Measurements from ENCODE around the gene KIZ.

KIZ gene

GRCh38 chr20:21125849-21126580, at the start of gene KIZ:
Gene KIZ (plus strand): TSS chr20:21126082. CDS start chr20:21126116, 34 bp downstream.
- Histone ChIP-seq H3K27me3 (ENCODE audit: control insufficient read depth, insufficient read depth, low read length) (no peaks in the 10 kb centered on the region), H3K4me1 (ENCODE audit: control insufficient read depth, insufficient read depth, low read length) (peaks cover 30% of the 10 kb centered on the region), H3K9ac (ENCODE audit: low read depth, low read length) (peak within 1 kb of the TSS; percentile 52), H3K27ac (ENCODE audit: low read depth, low read length) (peak within 1 kb of the TSS; percentile 86), H3K9me3 (ENCODE audit: control insufficient read depth, insufficient read depth, low read length) (no peaks in the 10 kb centered on the region), H3K4me3 (ENCODE audit: low read depth, low read length) (peak within 1 kb of the TSS; percentile 81), H3K36me3 (ENCODE audit: control insufficient read depth, insufficient read depth, low read length) (no peaks in the 10 kb centered on the region)

GRCh38 chr20:21077809-21078345, 48.0 kb upstream of the KIZ start:
- Histone ChIP-seq H3K9ac (ENCODE audit: low read depth, low read length) (no peak overlapping the region), H3K4me1 (ENCODE audit: control insufficient read depth, insufficient read depth, low read length) (no peaks in the 10 kb centered on the region), H3K4me3 (ENCODE audit: low read depth, low read length) (no peak overlapping the region), H3K27me3 (ENCODE audit: control insufficient read depth, insufficient read depth, low read length) (no peaks in the 10 kb centered on the region), H3K36me3 (ENCODE audit: control insufficient read depth, insufficient read depth, low read length) (no peaks in the 10 kb centered on the region), H3K9me3 (ENCODE audit: control insufficient read depth, insufficient read depth, low read length) (no peaks in the 10 kb centered on the region), H3K27ac (ENCODE audit: low read depth, low read length) (no peak overlapping the region)

DNA sequence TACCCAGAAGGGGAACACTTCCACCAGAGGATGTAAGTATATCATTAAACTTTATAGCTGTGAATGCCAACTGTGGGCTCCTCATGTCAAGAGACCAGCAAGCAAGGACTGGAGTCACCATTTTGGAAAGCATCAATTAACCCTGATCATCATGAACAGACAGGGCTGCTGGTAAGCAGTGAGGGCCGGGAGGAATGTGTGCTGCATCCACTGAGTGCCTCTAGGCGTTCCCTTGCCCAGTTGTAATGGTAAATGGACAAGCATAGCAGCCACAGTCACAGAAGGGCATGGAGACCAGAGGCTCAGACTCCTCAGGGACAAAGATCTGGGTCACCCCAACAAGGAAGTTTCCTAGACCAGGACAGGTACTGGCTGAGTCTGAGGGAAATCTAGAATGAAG, 43.3 kb upstream of the KIZ start:
- no peak overlapping the region for H3K4me3 ChIP-seq (ENCODE audit: low read depth, low read length)
- H3K9ac ChIP-seq (ENCODE audit: low read depth, low read length), result no peak overlapping the region
- no peaks in the 10 kb centered on the region for H3K9me3 ChIP-seq (ENCODE audit: control insufficient read depth, insufficient read depth, low read length)
- H3K27ac ChIP-seq (ENCODE audit: low read depth, low read length), result no peak overlapping the region
- no peaks in the 10 kb centered on the region for H3K27me3 ChIP-seq (ENCODE audit: control insufficient read depth, insufficient read depth, low read length)
- H3K36me3 ChIP-seq (ENCODE audit: control insufficient read depth, insufficient read depth, low read length), result no peaks in the 10 kb centered on the region
- H3K4me1 ChIP-seq (ENCODE audit: control insufficient read depth, insufficient read depth, low read length), result 0 out of 2 replicates have a peak, but pooled peaks cover under 1% of the 10 kb centered on the region

- no peaks in the 10 kb centered on the region for H3K9me3 ChIP-seq (ENCODE audit: control insufficient read depth, insufficient read depth, low read length)
These were observed 42.0 kb upstream of the KIZ start for GRCh38 chr20:21083825-21084325.

GRCh38 chr20:21087862-21088540, 37.9 kb upstream of the KIZ start:
- Histone ChIP-seq H3K36me3 (ENCODE audit: control insufficient read depth, insufficient read depth, low read length) (no peaks in the 10 kb centered on the region), H3K4me1 (ENCODE audit: control insufficient read depth, insufficient read depth, low read length) (peaks cover 44% of the 10 kb centered on the region), H3K27me3 (ENCODE audit: control insufficient read depth, insufficient read depth, low read length) (no peaks in the 10 kb centered on the region), H3K9me3 (ENCODE audit: control insufficient read depth, insufficient read depth, low read length) (no peaks in the 10 kb centered on the region), H3K9ac (ENCODE audit: low read depth, low read length) (no peak overlapping the region), H3K27ac (ENCODE audit: low read depth, low read length) (no peak overlapping the region), H3K4me3 (ENCODE audit: low read depth, low read length) (no peak overlapping the region)

More at GRCh38 chr20:21083825-21084325, 42.0 kb upstream of the KIZ start:
- H3K27ac ChIP-seq (ENCODE audit: low read depth, low read length), result no peak overlapping the region
- H3K4me1 ChIP-seq (ENCODE audit: control insufficient read depth, insufficient read depth, low read length), result peaks cover 12% of the 10 kb centered on the region
- H3K36me3 ChIP-seq (ENCODE audit: control insufficient read depth, insufficient read depth, low read length), result no peaks in the 10 kb centered on the region
- no peak overlapping the region for H3K9ac ChIP-seq (ENCODE audit: low read depth, low read length)
- H3K27me3 ChIP-seq (ENCODE audit: control insufficient read depth, insufficient read depth, low read length), result no peaks in the 10 kb centered on the region
- no peak overlapping the region for H3K4me3 ChIP-seq (ENCODE audit: low read depth, low read length)

DNA sequence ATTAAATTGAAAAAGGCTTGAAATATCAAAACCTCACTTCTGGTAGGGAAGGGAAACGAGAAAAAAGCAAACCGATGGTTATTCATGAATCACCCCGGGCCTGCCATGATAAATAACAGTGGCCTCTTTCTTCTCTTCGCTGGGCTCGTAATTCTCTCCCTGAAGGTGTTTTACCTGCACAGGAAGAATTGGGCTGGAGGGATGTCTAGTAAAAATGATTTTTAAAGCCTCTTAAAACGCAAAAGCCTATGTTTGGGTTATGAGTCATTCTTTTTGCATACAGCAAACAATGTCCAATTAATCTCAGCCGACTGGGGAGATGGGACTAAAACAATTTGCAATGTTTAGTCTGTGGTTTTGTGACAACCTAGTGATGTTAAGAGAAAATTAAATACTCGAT, 36.5 kb upstream of the KIZ start:
- Histone ChIP-seq H3K9ac (ENCODE audit: low read depth, low read length) (no peak overlapping the region; the same call in 1 of the 2 replicates), H3K4me3 (ENCODE audit: low read depth, low read length) (peak overlapping the region; percentile 45; the same call in 1 of the 2 replicates), H3K27me3 (ENCODE audit: control insufficient read depth, insufficient read depth, low read length) (peaks cover 6% of the 10 kb centered on the region; the same call in 1 of the 2 replicates), H3K4me1 (ENCODE audit: control insufficient read depth, insufficient read depth, low read length) (peaks cover 44% of the 10 kb centered on the region), H3K27ac (ENCODE audit: low read depth, low read length) (no peak overlapping the region), H3K36me3 (ENCODE audit: control insufficient read depth, insufficient read depth, low read length) (no peaks in the 10 kb centered on the region), H3K9me3 (ENCODE audit: control insufficient read depth, insufficient read depth, low read length) (no peaks in the 10 kb centered on the region)

GRCh38 chr20:21090111-21090618, 35.7 kb upstream of the KIZ start:
- Histone ChIP-seq H3K9ac (ENCODE audit: low read depth, low read length) (no peak overlapping the region; the same call in 1 of the 2 replicates), H3K9me3 (ENCODE audit: control insufficient read depth, insufficient read depth, low read length) (no peaks in the 10 kb centered on the region), H3K27me3 (ENCODE audit: control insufficient read depth, insufficient read depth, low read length) (peaks cover 7% of the 10 kb centered on the region; the same call in 1 of the 2 replicates), H3K27ac (ENCODE audit: low read depth, low read length) (peak overlapping the region; percentile 16), H3K4me3 (ENCODE audit: low read depth, low read length) (peak overlapping the region; percentile 45), H3K36me3 (ENCODE audit: control insufficient read depth, insufficient read depth, low read length) (no peaks in the 10 kb centered on the region), H3K4me1 (ENCODE audit: control insufficient read depth, insufficient read depth, low read length) (peaks cover 44% of the 10 kb centered on the region)

DNA sequence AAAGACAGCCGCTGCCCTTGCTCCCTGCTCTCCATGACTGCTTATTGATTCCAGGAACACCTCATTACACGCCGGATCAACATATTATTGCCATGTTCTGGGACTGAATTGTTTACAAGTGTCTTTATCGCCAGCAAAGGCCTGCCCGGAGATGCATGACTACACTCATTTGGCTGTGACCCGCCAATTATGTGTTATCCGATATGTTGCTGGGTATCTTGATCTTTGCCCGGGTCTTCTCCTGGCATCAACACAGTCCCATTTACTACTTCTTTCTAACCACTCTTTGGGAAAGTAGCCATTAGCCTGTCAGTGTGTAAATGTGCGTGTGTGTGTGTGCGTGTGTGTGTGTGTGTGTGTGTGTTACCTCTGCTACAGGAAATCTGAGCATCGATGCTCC, 35.2 kb upstream of the KIZ start:
- Histone ChIP-seq H3K27me3 (ENCODE audit: control insufficient read depth, insufficient read depth, low read length) (peaks cover 7% of the 10 kb centered on the region; the same call in 1 of the 2 replicates), H3K27ac (ENCODE audit: low read depth, low read length) (no peak overlapping the region), H3K9me3 (ENCODE audit: control insufficient read depth, insufficient read depth, low read length) (no peaks in the 10 kb centered on the region), H3K4me1 (ENCODE audit: control insufficient read depth, insufficient read depth, low read length) (peaks cover 44% of the 10 kb centered on the region), H3K9ac (ENCODE audit: low read depth, low read length) (no peak overlapping the region; the same call in 1 of the 2 replicates), H3K4me3 (ENCODE audit: low read depth, low read length) (peak overlapping the region; percentile 45), H3K36me3 (ENCODE audit: control insufficient read depth, insufficient read depth, low read length) (no peaks in the 10 kb centered on the region)

DNA sequence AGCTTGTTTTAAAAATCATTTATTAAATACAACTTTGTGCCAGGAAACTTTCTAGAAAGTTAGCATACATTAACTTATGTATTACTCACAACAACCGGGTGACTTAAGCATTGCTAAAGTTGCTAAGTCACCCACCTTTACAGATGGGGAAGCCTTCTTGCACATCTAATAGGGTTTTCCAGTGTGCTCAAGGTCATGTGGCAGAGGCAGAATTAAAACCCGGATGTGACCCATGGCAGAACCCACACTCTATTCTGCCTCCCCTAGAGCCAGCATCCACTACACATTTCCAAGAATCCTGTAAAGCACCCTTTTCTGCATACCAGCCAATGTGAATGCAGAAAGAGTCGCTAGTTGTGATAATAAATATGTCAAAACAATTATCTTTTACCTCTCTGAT, 33.1 kb upstream of the KIZ start:
- H3K36me3 ChIP-seq (ENCODE audit: control insufficient read depth, insufficient read depth, low read length), result no peaks in the 10 kb centered on the region
- no peaks in the 10 kb centered on the region for H3K9me3 ChIP-seq (ENCODE audit: control insufficient read depth, insufficient read depth, low read length)
- H3K4me3 ChIP-seq (ENCODE audit: low read depth, low read length), result no peak overlapping the region
- H3K4me1 ChIP-seq (ENCODE audit: control insufficient read depth, insufficient read depth, low read length), result peaks cover 44% of the 10 kb centered on the region
- H3K27me3 ChIP-seq (ENCODE audit: control insufficient read depth, insufficient read depth, low read length), result peaks cover 21% of the 10 kb centered on the region
- H3K27ac ChIP-seq (ENCODE audit: low read depth, low read length), result no peak overlapping the region
- no peak overlapping the region for H3K9ac ChIP-seq (ENCODE audit: low read depth, low read length)

- H3K4me3 ChIP-seq (ENCODE audit: low read depth, low read length), result no peak overlapping the region
- H3K27me3 ChIP-seq (ENCODE audit: control insufficient read depth, insufficient read depth, low read length), result peaks cover 57% of the 10 kb centered on the region
- no peaks in the 10 kb centered on the region for H3K9me3 ChIP-seq (ENCODE audit: control insufficient read depth, insufficient read depth, low read length)
- H3K36me3 ChIP-seq (ENCODE audit: control insufficient read depth, insufficient read depth, low read length), result no peaks in the 10 kb centered on the region
- no peak overlapping the region for H3K27ac ChIP-seq (ENCODE audit: low read depth, low read length)
- peaks cover 28% of the 10 kb centered on the region for H3K4me1 ChIP-seq (ENCODE audit: control insufficient read depth, insufficient read depth, low read length)
- no peak overlapping the region for H3K9ac ChIP-seq (ENCODE audit: low read depth, low read length)
These were observed 29.4 kb upstream of the KIZ start for GRCh38 chr20:21096321-21097043.

Measured in HUES48 (cell line).